ENCODE results near the gene ULBP3.

The ULBP3 gene

DNA sequence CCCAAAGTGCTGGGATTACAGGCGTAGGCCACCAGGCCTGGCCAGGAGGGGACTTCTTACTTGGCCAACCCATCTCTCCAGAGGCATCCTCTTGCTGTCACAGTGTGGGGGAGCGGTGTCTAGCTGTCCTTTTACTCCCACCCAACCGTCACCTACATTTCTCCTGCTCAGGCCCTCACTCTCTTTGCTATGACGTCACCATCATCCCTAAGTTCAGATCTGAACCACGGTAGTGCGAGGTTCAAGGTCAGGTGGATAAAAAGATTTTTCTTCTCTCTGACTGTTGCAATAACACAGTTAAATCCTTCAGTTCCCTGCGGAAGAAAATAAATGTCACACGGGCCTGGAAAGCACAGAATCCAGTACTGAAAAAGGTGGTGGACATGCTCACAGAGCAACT lies 36.3 kb downstream of the ULBP3 start:
- no peaks in the 10 kb centered on the region for H3K9me3 ChIP-seq (ENCODE audit: control insufficient read depth, low read length)
- H3K4me3 ChIP-seq (ENCODE audit: insufficient read depth, low read depth, low read length, poor library complexity, severe bottlenecking), result no peak overlapping the region
- no peak overlapping the region for H3K27ac ChIP-seq (ENCODE audit: insufficient read depth, low read length, poor library complexity, severe bottlenecking)
- DNase-seq, result no peak
- H3K4me1 ChIP-seq (ENCODE audit: control insufficient read depth, insufficient read depth, low read length, poor library complexity, severe bottlenecking), result peaks cover 5% of the 10 kb centered on the region
- peaks cover 16% of the 10 kb centered on the region for H3K27me3 ChIP-seq (replicated peaks; ENCODE audit: control insufficient read depth, insufficient read depth, low read length, poor library complexity, severe bottlenecking)
- H3K36me3 ChIP-seq (ENCODE audit: control insufficient read depth, insufficient read depth, low read length), result no peaks in the 10 kb centered on the region

DNA sequence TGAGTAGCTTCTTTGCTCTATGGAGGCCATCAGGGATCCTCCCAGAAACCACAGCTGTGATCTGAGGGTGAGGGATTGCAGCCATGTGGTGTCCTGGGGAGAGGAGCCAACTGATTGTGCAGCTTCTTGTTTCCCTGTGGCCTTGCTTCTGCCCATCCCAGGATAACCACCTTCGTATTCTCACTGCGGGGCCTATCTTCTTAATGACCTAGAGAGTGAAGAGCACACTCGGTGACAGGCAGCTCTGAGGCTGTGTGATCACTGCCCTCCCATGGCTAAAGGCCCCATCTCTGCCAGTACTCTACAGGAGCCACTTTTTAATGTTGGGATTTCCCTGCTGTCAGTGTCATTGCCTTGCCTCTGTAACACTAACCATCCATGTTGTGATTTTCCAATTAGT lies 38.3 kb downstream of the ULBP3 start:
- H3K36me3 ChIP-seq (ENCODE audit: control insufficient read depth, insufficient read depth, low read length), result no peaks in the 10 kb centered on the region
- no peak for DNase-seq
- H3K9me3 ChIP-seq (ENCODE audit: control insufficient read depth, low read length), result no peaks in the 10 kb centered on the region
- peaks cover 9% of the 10 kb centered on the region for H3K27me3 ChIP-seq (replicated peaks; ENCODE audit: control insufficient read depth, insufficient read depth, low read length, poor library complexity, severe bottlenecking)
- peaks cover 2% of the 10 kb centered on the region for H3K4me1 ChIP-seq (ENCODE audit: control insufficient read depth, insufficient read depth, low read length, poor library complexity, severe bottlenecking)
- no peak overlapping the region for H3K4me3 ChIP-seq (ENCODE audit: insufficient read depth, low read depth, low read length, poor library complexity, severe bottlenecking)
- H3K27ac ChIP-seq (ENCODE audit: insufficient read depth, low read length, poor library complexity, severe bottlenecking), result no peak overlapping the region

DNA sequence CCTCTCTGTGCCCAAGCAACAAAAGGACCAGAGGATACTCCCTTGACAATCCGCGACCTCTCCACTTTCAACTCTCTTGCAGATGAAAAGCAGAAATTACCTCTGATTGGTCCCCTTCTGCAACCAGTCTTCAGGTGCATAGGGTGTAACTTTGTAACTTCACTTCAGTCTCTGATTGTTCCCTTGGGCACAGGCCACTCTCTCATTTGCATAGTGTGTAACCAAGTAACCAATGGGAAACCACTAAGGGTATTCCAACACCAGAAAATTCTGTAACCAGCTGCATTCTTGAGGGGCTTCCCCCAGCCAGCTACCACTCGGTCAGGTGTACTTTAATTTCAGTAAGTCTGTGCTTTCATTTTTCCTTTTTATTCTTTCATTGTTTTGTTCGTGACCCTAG lies 39.2 kb downstream of the ULBP3 start:
- peaks cover 8% of the 10 kb centered on the region for H3K4me1 ChIP-seq (ENCODE audit: control insufficient read depth, insufficient read depth, low read length, poor library complexity, severe bottlenecking)
- no peak for DNase-seq

DNA sequence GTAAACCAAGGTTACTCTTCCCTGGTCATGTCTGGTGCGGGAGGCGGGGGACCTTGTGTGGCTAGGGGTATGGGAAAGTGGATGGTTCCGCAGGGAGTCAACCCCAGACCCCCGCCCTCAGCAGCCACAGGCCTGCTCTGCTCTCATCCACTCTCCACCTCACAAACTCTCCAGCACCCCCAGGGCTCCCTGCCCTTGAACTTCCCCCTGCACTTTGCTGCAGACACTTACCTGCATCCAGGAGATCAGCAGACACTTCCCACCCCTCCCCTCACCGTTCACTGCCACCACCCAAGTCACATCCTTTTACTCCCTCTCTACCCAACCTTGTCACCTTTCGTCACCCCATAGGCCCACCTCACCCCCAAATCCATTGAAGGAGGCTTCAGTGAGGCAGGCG lies 39.6 kb downstream of the ULBP3 start:
- no peak for DNase-seq
- H3K27me3 ChIP-seq (replicated peaks; ENCODE audit: control insufficient read depth, insufficient read depth, low read length, poor library complexity, severe bottlenecking), result peaks cover 20% of the 10 kb centered on the region
- H3K4me3 ChIP-seq (ENCODE audit: insufficient read depth, low read depth, low read length, poor library complexity, severe bottlenecking), result no peak overlapping the region
- no peak overlapping the region for H3K27ac ChIP-seq (ENCODE audit: insufficient read depth, low read length, poor library complexity, severe bottlenecking)
- no peaks in the 10 kb centered on the region for H3K36me3 ChIP-seq (ENCODE audit: control insufficient read depth, insufficient read depth, low read length)
- H3K4me1 ChIP-seq (ENCODE audit: control insufficient read depth, insufficient read depth, low read length, poor library complexity, severe bottlenecking), result peaks cover 8% of the 10 kb centered on the region
- H3K9me3 ChIP-seq (ENCODE audit: control insufficient read depth, low read length), result no peaks in the 10 kb centered on the region

More for the DNA sequence above, 39.2 kb downstream of the ULBP3 start:
- Histone ChIP-seq H3K9me3 (ENCODE audit: control insufficient read depth, low read length) (no peaks in the 10 kb centered on the region), H3K36me3 (ENCODE audit: control insufficient read depth, insufficient read depth, low read length) (no peaks in the 10 kb centered on the region), H3K27ac (ENCODE audit: insufficient read depth, low read length, poor library complexity, severe bottlenecking) (no peak overlapping the region), H3K27me3 (replicated peaks; ENCODE audit: control insufficient read depth, insufficient read depth, low read length, poor library complexity, severe bottlenecking) (peaks cover 18% of the 10 kb centered on the region), H3K4me3 (ENCODE audit: insufficient read depth, low read depth, low read length, poor library complexity, severe bottlenecking) (no peak overlapping the region)

DNA sequence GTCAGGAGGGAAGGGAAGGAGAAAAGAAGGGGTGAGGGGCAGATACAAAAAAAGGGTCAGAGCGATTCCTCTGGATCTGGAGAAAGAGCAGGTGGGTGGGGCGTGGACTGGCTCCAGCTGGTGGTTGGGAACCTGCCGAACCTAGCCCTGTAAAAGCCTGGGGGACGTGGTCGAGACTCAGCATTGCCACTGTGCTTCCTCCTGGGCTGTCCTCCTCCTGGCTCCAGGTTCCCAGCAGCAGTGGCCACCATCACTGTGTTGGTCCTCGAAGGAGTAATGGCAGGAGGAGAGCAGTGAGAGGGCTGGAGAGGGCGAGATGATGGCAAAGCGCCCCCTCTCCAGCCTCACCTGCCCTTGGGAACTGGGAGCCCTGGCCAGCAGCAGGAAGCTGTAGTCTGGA lies 40.1 kb downstream of the ULBP3 start:
- H3K27me3 ChIP-seq (replicated peaks; ENCODE audit: control insufficient read depth, insufficient read depth, low read length, poor library complexity, severe bottlenecking), result peaks cover 20% of the 10 kb centered on the region
- H3K9me3 ChIP-seq (ENCODE audit: control insufficient read depth, low read length), result no peaks in the 10 kb centered on the region
- H3K27ac ChIP-seq (ENCODE audit: insufficient read depth, low read length, poor library complexity, severe bottlenecking), result no peak overlapping the region
- H3K4me1 ChIP-seq (ENCODE audit: control insufficient read depth, insufficient read depth, low read length, poor library complexity, severe bottlenecking), result peaks cover 8% of the 10 kb centered on the region
- no peak for DNase-seq
- H3K4me3 ChIP-seq (ENCODE audit: insufficient read depth, low read depth, low read length, poor library complexity, severe bottlenecking), result no peak overlapping the region
- no peaks in the 10 kb centered on the region for H3K36me3 ChIP-seq (ENCODE audit: control insufficient read depth, insufficient read depth, low read length)

DNA sequence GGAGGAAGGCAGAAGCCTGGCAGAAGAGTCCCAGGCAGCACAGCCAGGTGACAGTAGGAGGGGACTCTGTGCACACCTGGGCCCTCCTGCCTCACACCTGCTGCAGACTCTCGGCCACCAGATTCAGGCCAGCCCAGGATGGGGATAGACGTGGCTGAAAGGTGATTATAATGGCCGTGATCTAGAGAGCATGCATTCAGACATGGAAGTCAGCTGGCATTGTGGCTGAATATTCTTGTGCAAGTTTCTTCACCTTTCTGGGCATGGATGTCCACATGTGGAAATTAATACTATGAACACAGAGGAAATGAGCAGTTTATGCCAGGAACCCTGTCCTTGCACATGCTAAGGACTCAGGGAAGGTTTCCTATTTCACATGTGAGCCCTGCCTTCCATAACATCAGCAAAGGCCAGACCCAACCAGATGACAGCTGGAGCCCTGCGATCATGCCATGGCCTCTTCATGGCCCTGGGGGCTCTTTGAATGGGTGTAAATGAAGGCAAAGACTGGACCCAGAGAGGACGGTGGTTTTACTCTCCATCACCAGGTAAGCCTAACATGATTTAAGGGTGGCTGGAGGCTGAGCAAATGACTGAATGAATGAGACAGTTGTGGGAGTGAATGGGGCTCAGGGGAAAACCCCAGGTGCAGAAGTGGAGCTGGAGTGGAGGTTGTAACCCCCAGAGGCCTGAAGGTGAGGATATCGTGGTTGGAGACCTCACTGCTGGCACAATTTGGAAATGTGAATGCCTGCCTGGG lies 40.9 kb downstream of the ULBP3 start:
- DNase-seq, result no peak
- peaks cover 20% of the 10 kb centered on the region for H3K27me3 ChIP-seq (replicated peaks; ENCODE audit: control insufficient read depth, insufficient read depth, low read length, poor library complexity, severe bottlenecking)

DNA sequence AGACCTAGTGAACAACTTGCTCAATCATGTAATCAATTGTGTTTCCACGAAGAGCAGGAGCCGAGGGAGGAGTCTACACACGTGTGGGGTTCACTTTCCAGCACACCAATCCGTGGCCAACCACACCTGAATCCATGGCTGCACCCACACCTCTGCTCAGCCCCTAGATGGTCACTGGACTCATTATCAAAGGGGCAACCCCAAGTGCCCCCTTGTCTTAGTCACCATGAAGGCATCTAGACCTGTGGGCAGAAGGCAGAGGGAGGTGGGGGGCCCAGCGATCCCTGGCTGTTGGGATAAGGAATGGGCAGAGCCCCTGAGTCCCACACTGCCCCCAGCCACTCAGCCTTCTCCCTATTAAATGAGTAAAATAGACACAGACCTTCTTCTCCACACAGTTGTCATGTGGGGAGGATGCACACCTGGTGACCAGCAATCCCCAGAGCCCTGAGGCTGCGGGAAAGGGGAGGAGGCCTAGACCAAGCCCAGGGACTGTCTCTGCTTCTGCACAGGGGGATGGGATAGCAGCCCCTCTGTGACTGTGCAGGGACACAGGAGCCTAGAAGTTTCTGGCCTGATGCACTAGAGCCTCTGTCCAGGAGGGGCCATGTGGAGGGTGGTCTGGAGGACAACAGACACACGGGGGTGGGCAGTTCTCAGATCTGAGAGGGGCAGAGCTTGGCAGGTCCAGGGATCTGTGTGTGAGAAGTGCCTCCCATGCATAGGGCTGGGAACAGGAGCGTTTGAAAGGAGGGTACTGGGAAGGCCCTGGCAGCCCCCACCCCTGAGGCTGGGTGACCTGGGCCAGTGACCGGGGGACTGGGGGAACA lies 41.7 kb downstream of the ULBP3 start:
- Histone ChIP-seq H3K27ac (ENCODE audit: insufficient read depth, low read length, poor library complexity, severe bottlenecking) (no peak overlapping the region), H3K4me3 (ENCODE audit: insufficient read depth, low read depth, low read length, poor library complexity, severe bottlenecking) (no peak overlapping the region), H3K4me1 (ENCODE audit: control insufficient read depth, insufficient read depth, low read length, poor library complexity, severe bottlenecking) (peaks cover 8% of the 10 kb centered on the region), H3K27me3 (replicated peaks; ENCODE audit: control insufficient read depth, insufficient read depth, low read length, poor library complexity, severe bottlenecking) (peaks cover 20% of the 10 kb centered on the region), H3K36me3 (ENCODE audit: control insufficient read depth, insufficient read depth, low read length) (no peaks in the 10 kb centered on the region), H3K9me3 (ENCODE audit: control insufficient read depth, low read length) (no peaks in the 10 kb centered on the region)
- DNase-seq, result no peak

More for the DNA sequence above, 40.9 kb downstream of the ULBP3 start:
- no peak overlapping the region for H3K4me3 ChIP-seq (ENCODE audit: insufficient read depth, low read depth, low read length, poor library complexity, severe bottlenecking)
- H3K27ac ChIP-seq (ENCODE audit: insufficient read depth, low read length, poor library complexity, severe bottlenecking), result no peak overlapping the region
- no peaks in the 10 kb centered on the region for H3K9me3 ChIP-seq (ENCODE audit: control insufficient read depth, low read length)
- H3K36me3 ChIP-seq (ENCODE audit: control insufficient read depth, insufficient read depth, low read length), result no peaks in the 10 kb centered on the region
- peaks cover 8% of the 10 kb centered on the region for H3K4me1 ChIP-seq (ENCODE audit: control insufficient read depth, insufficient read depth, low read length, poor library complexity, severe bottlenecking)

DNA sequence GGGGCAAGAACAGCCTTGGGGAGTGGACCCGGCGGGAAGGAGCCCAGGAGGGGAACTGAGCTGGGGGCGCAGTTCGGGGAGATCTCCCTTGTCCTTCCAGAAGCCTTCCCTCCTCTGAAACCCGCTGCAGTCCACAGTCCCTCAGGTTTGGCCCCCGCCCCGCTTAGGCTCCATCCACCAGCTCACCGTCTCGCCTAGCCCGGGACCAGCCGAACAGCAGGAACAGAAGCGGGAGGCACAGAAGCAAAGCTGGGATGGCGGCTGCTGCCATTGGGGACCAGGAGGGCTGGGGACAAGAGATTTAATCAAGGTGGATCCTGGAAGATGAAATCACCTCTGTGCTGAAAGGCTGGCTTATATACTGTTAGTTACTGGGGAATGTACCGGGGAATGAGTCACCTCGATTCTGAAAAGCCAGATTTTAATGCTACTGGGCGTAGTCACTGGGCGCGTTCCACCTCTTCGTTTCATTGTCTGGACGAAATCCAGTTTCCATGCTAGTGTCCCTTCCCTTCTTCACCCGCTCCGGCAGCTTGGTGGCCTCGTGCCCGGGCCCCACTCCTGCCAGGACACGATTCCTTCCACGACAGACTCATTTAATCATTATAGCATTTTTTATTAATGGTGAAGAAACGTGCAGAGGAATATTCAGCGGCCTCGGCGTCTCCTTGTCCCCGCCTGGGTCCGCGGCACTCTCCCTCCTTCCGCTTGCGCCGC lies 43.6 kb downstream of the ULBP3 start, which contains the start of gene RAET1L:
TSS of gene RAET1L (minus strand) at position 332 of the 717 bp plus-strand sequence. CDS start at position 271, 61 bp downstream.
- no peak for DNase-seq
- H3K36me3 ChIP-seq (ENCODE audit: control insufficient read depth, insufficient read depth, low read length), result no peaks in the 10 kb centered on the region
- peaks cover 8% of the 10 kb centered on the region for H3K4me1 ChIP-seq (ENCODE audit: control insufficient read depth, insufficient read depth, low read length, poor library complexity, severe bottlenecking)
- no peak within 1 kb of the TSS for H3K27ac ChIP-seq (ENCODE audit: insufficient read depth, low read length, poor library complexity, severe bottlenecking)
- no peak within 1 kb of the TSS for H3K4me3 ChIP-seq (ENCODE audit: insufficient read depth, low read depth, low read length, poor library complexity, severe bottlenecking)
- no peaks in the 10 kb centered on the region for H3K9me3 ChIP-seq (ENCODE audit: control insufficient read depth, low read length)
- peaks cover 20% of the 10 kb centered on the region for H3K27me3 ChIP-seq (replicated peaks; ENCODE audit: control insufficient read depth, insufficient read depth, low read length, poor library complexity, severe bottlenecking)

DNA sequence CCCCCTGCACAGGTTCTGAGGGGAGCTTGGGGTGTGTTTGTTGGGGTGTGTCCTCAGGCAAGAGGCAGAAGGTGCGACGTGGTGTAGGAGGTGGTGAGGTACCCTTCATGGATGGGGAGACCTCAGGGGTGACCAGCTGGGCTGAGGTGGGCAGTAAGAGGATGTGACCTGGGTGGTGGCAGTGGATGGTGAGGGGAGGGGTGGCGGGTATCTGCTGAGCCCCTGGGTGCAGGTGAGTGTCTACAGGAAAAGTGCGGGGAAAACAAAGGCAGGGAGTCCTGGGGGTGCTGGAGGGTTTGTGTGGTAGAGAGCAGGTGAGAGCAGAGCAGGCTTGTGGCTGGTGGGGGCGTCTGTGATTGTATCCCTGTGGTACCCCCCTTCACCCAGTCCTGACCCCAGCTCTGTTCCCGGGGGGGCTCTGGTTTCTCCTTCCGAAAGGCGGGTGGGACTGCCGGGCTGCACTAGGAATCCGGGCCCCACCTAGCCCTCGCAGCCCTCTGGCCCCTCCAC lies 44.2 kb downstream of the ULBP3 start:
- H3K4me3 ChIP-seq (ENCODE audit: insufficient read depth, low read depth, low read length, poor library complexity, severe bottlenecking), result no peak overlapping the region
- no peak for DNase-seq
- peaks cover 8% of the 10 kb centered on the region for H3K4me1 ChIP-seq (ENCODE audit: control insufficient read depth, insufficient read depth, low read length, poor library complexity, severe bottlenecking)
- no peak overlapping the region for H3K27ac ChIP-seq (ENCODE audit: insufficient read depth, low read length, poor library complexity, severe bottlenecking)
- H3K36me3 ChIP-seq (ENCODE audit: control insufficient read depth, insufficient read depth, low read length), result no peaks in the 10 kb centered on the region
- H3K27me3 ChIP-seq (replicated peaks; ENCODE audit: control insufficient read depth, insufficient read depth, low read length, poor library complexity, severe bottlenecking), result peaks cover 20% of the 10 kb centered on the region
- H3K9me3 ChIP-seq (ENCODE audit: control insufficient read depth, low read length), result no peaks in the 10 kb centered on the region

All from effector memory CD4-positive, alpha-beta T cell (primary cell).